HG03378 (cell line): ENCODE results near the gene SLC6A15.

Source experiments
- ATAC-seq: cut with Tn5 transposase; IDR thresholded peaks from one replicate; pipeline ENCODE4 v1.9.1; 2021; ENCODE audit warnings: mild to moderate bottlenecking, moderate library complexity; ENCODE audit not compliant: unreplicated experiment

The SLC6A15 gene

GRCh38 chr12:84810611-84811010 is 102.0 kb downstream of the SLC6A15 start:
- ATAC-seq, result no peak
